Spleen (tissue), 11 donors: ENCODE measurements around the gene XDH. TPM values are rescaled to one million over a fixed set of nuclear protein-coding genes. Genes with fewer than 3 reads are reported as not detected.

Experiments
- DNase-seq: peaks from one replicate; pipeline ENCODE4 v3.0.0-alpha.2; 2020
- H3K27ac ChIP-seq, 8 donors: fragments of 200-600 bp; sonication (generic) in 7 of 8; 1 replicate in 4 of 8; 2 replicates in 4 of 8; pipeline versions ENCODE4 v1.5.0 to v1.8.0; 2016 to 2021; ENCODE audit warnings: inconsistent platforms in 4 of 8, mild to moderate bottlenecking in 4 of 8, moderate library complexity in 1 of 8
- H3K27me3 ChIP-seq, 7 donors: fragments of 200-600 bp; sonication (generic) in 6 of 7; replicated peaks in 1 of 7; 1 replicate in 4 of 7; 2 replicates in 3 of 7; pipeline versions ENCODE4 v1.5.0 to v1.8.0; 2016 to 2021; ENCODE audit warnings: inconsistent platforms in 3 of 7, mild to moderate bottlenecking in 1 of 7
- H3K36me3 ChIP-seq, 6 donors: fragments of 200-600 bp; sonication (generic) in 5 of 6; 1 replicate in 4 of 6; 2 replicates in 2 of 6; pipeline versions ENCODE4 v1.5.0 to v1.8.0; 2016 to 2021; ENCODE audit warnings: inconsistent platforms in 2 of 6
- H3K4me1 ChIP-seq, 6 donors: fragments of 200-600 bp; sonication (generic) in 5 of 6; 1 replicate in 3 of 6; 2 replicates in 3 of 6; pipeline versions ENCODE4 v1.5.0 to v1.8.0; 2016 to 2021; ENCODE audit warnings: inconsistent platforms in 3 of 6
- H3K4me3 ChIP-seq, 8 donors: fragments of 200-600 bp; sonication (generic) in 7 of 8; 1 replicate in 4 of 8; 2 replicates in 4 of 8; pipeline versions ENCODE4 v1.5.0 to v1.8.0; 2016 to 2021; ENCODE audit warnings: inconsistent platforms in 4 of 8, mild to moderate bottlenecking in 4 of 8, moderate library complexity in 2 of 8
- H3K9me3 ChIP-seq, 8 donors: fragments of 200-600 bp; sonication (generic) in 7 of 8; 1 replicate in 4 of 8; 2 replicates in 4 of 8; pipeline versions ENCODE4 v1.5.0 to v1.8.0; 2016 to 2021; ENCODE audit warnings: inconsistent platforms in 4 of 8
- CTCF ChIP-seq, 11 experiments: fragments of 200-600 bp in 7 of 11; fragments of 450-650 bp in 4 of 11; sonication (generic) in 4 of 11; IDR thresholded peaks in 8 of 11; conservative IDR thresholded peaks in 3 of 11; 1 replicate in 7 of 11; 2 replicates in 4 of 11; pipeline versions ENCODE4 v1.4.0 to v1.8.0; 2016 to 2021; ENCODE audit warnings: antibody characterized with exemption in 11 of 11, inconsistent platforms in 4 of 11, mild to moderate bottlenecking in 1 of 11
- POLR2A ChIP-seq, 3 donors: fragments of 450-650 bp; IDR thresholded peaks; one replicate each; pipeline ENCODE4 v1.5.1; 2017; ENCODE audit warnings: antibody characterized with exemption in 3 of 3, mild to moderate bottlenecking in 1 of 3
- POLR2AphosphoS5 ChIP-seq, 3 donors: sonication (generic); formaldehyde crosslinking; IDR thresholded peaks; one replicate each; pipeline ENCODE4 v1.5.1; 2017; ENCODE audit warnings: antibody characterized with exemption in 3 of 3
- WGBS, 5 donors: extraction: QIAGEN DNeasy Blood & Tissue Kit in 3 of 5; methylation state at CpG; one replicate each; pipeline versions ENCODE4 v1.1.5 to v1.1.7; 2013 to 2018; 5-methylcytosine and 5-hydroxymethylcytosine counted together
- intact Hi-C: fragments of 100-400 bp; cut with DNase I; formaldehyde crosslinking; loops from one replicate; pipeline ENCODE4 v1.15.0; 2023; ENCODE audit warnings: low total_unique reads
- polyA plus RNA-seq, 3 donors: library from polyadenylated mRNA; stranded (reverse); fragments of 200-250 nt; gene quantifications; one replicate each; pipeline ENCODE4 v1.2.1, GENCODE V29; 2013
- total RNA-seq, 7 donors: library from RNA; depleted of rRNA in 3 of 7; stranded (reverse); fragments of >200 nt in 3 of 7; fragmentation: NEBNext Ultra II Directional in 4 of 7; extraction: Animal tissue kit (Norgen Biotek cat#: 25700) in 4 of 7; gene quantifications; one replicate each; pipeline versions ENCODE4 v1.1.0 to v1.2.1, GENCODE V29; 2016 to 2021
- donor health status: healthy with polysubstance abuse.
- donor health status: DM: no; HTN: no; CAD: no; lungs with moderate emphysema.
- donor health status: DM: no; HTN: no; CAD: no.
- donor health status: Bipolar disorder and iron deficiency.
- donor health status: healthy.
- donor health status: DM: no; HTN: no; CAD: no.
- donor health status: DM: yes; HTN: yes; CAD: no.

Gene XDH
- total and polyA plus RNA-seq, 10 donors: 0.02 TPM; not detected in 9

GRCh38 chr2:31294196-31294595 lies 120.3 kb downstream of the XDH start:
- WGBS, 5 donors: 85 to 94% (median 88%) methylated on average over 1 of the region's 1 CpG
- H3K27me3 ChIP-seq: no peaks in the 10 kb centered on the region
- H3K9me3 ChIP-seq: no peaks in the 10 kb centered on the region
- DNase-seq: no peak
- peaks cover 0 to 22% (median 8%) of the 10 kb centered on the region in 6 donors for H3K4me1 ChIP-seq
- no peak for TF ChIP-seq POLR2A (IDR thresholded peaks at IDR 0.05)
- TF ChIP-seq POLR2AphosphoS5 (IDR thresholded peaks at IDR 0.05): no peak
- no peak for TF ChIP-seq CTCF (IDR thresholded peaks at IDR 0.05 in 8 of 11, conservative IDR thresholded peaks at IDR 0.05 in 3 of 11)
- H3K36me3 ChIP-seq: no peaks in the 10 kb centered on the region
- H3K4me3 ChIP-seq: no peak overlapping the region
- intact Hi-C loops: no loop called here
- no peak overlapping the region for H3K27ac ChIP-seq

DNA sequence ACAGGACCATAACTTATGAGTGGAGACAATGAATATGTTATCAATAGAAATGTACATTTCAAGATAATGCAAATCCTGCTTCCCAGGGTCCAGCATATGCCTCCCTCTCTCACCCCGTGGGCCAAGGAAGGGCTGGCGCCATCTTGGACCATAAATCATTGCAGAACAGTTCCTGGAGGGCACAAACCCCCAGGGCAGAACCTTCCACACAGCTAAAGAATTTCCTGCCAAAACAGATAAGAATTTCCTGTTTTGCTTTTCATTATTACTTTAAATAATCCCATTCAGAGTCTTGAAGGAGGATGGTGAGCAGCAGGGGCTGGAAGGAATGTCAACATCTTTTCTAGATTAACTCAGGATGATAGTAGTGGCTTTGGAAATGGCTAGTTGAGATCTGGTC lies 126.9 kb downstream of the XDH start:
- Histone ChIP-seq H3K9me3 (no peaks in the 10 kb centered on the region), H3K4me1 (no peaks in the 10 kb centered on the region), H3K4me3 (no peak overlapping the region), H3K27ac (no peak overlapping the region), H3K36me3 (no peaks in the 10 kb centered on the region), H3K27me3 (no peaks in the 10 kb centered on the region)
- TF ChIP-seq POLR2AphosphoS5 (IDR thresholded peaks at IDR 0.05) (no peak), POLR2A (IDR thresholded peaks at IDR 0.05) (no peak), CTCF (IDR thresholded peaks at IDR 0.05 in 8 of 11, conservative IDR thresholded peaks at IDR 0.05 in 3 of 11) (no peak)
- WGBS, 5 donors: 18 to 31% (median 28%) methylated on average over 2 of the region's 2 CpGs
- intact Hi-C loops: no loop called here
- no peak for DNase-seq

- DNase-seq: no peak
- Histone ChIP-seq H3K4me3 (no peak overlapping the region), H3K9me3 (no peaks in the 10 kb centered on the region), H3K27ac (no peak overlapping the region), H3K36me3 (no peaks in the 10 kb centered on the region), H3K4me1 (no peaks in the 10 kb centered on the region), H3K27me3 (no peaks in the 10 kb centered on the region)
- TF ChIP-seq CTCF (IDR thresholded peaks at IDR 0.05 in 8 of 11, conservative IDR thresholded peaks at IDR 0.05 in 3 of 11) (no peak), POLR2A (IDR thresholded peaks at IDR 0.05) (no peak), POLR2AphosphoS5 (IDR thresholded peaks at IDR 0.05) (no peak)
- intact Hi-C loops: no loop called here
- 74 to 83% (median 77%) methylated on average over 5 of the region's 5 CpGs for WGBS, 5 donors
These were observed 127.5 kb downstream of the XDH start for GRCh38 chr2:31286961-31287550.

GRCh38 chr2:31286230-31286629 lies 128.3 kb downstream of the XDH start:
- DNase-seq: no peak
- no peaks in the 10 kb centered on the region for H3K9me3 ChIP-seq
- H3K27me3 ChIP-seq: no peaks in the 10 kb centered on the region
- no peak overlapping the region for H3K4me3 ChIP-seq
- H3K27ac ChIP-seq: no peak overlapping the region
- H3K4me1 ChIP-seq: no peaks in the 10 kb centered on the region
- intact Hi-C loops: no loop called here
- 75 to 81% (median 78%) methylated on average over 4 of the region's 4 CpGs for WGBS, 5 donors
- TF ChIP-seq CTCF (IDR thresholded peaks at IDR 0.05 in 8 of 11, conservative IDR thresholded peaks at IDR 0.05 in 3 of 11) (no peak), POLR2A (IDR thresholded peaks at IDR 0.05) (no peak), POLR2AphosphoS5 (IDR thresholded peaks at IDR 0.05) (no peak)
- no peaks in the 10 kb centered on the region for H3K36me3 ChIP-seq

Other genes starting within 250 kb of the XDH start
- gene CAPN14, start 197.2 kb downstream of the XDH start, total RNA-seq: 1 to 10 TPM in 3 of 7 donors, under 1 TPM in 4; 0.26 to 2.7 (median 0.97) TPM
- under 1 TPM; 0.56 to 0.98 (median 0.64) TPM for gene CAPN14, start 197.2 kb downstream of the XDH start, polyA plus RNA-seq
- 10 to 100 TPM; 13.5 to 27.2 (median 15.6) TPM for gene EHD3, start 180.6 kb downstream of the XDH start, total RNA-seq
- 1 to 10 TPM; 4.6 to 8.7 (median 6.7) TPM for gene EHD3, start 180.6 kb downstream of the XDH start, polyA plus RNA-seq
- gene SRD5A2, start 166.2 kb upstream of the XDH start, total RNA-seq: not detected
- under 1 TPM in 2 of 3 donors, not detected in 1; 0.02 to 0.06 TPM for gene SRD5A2, start 166.2 kb upstream of the XDH start, polyA plus RNA-seq